ENCODE measurements around the gene ANTXR1. TPM values are rescaled to one million over a fixed set of nuclear protein-coding genes. Genes with fewer than 3 reads are reported as not detected.

Gene ANTXR1
- polyA plus RNA-seq, 1 of the 3 experiments (the other 2 are of a cell fraction): 114 TPM

DNA sequence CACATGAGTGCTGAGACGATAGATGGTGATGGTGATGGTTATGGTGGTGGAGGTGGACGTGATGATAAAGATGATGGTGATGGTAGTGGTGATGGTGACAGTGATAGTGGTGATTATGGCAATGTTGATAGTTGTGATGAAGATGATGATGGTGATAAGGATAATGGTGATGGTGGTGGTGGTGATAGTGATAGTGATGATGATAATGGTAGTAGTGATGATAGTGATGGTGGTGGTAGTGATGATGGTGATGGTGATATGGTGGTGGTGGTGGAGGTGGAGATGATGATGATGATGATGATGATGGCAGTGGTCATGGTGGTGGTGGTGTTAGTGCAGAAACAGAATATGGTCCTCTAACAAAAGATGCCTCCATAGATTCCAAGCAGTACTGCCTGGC lies 10.3 kb downstream of the ANTXR1 start:
- POLR2A ChIA-PET: no interaction called here
- Histone ChIP-seq H4K20me1 (ENCODE audit: insufficient read depth) (peaks cover 92% of the 10 kb centered on the region), H3K4me1 (ENCODE audit: control insufficient read depth in 1 of 2, insufficient read depth in 2 of 2, low read depth in 1 of 2, low read length in 1 of 2) (peaks cover 18 to 30% of the 10 kb centered on the region in 2 experiments; a peak in 3 of 4 replicates), H3F3A (replicated peaks; ENCODE audit: insufficient read depth) (peaks cover 3% of the 10 kb centered on the region), H3K36me3 (replicated peaks in 1 of 2; ENCODE audit: control insufficient read depth in 1 of 2, insufficient read depth in 2 of 2, low read length in 1 of 2) (peaks cover 0 to 42% of the 10 kb centered on the region in 2 experiments), H2AFZ (ENCODE audit: low read depth) (no peak overlapping the region), H3K9ac (no peak overlapping the region), H3K9me3 (0 out of 2 replicates have a peak, but pooled peaks cover 9% of the 10 kb centered on the region), H3K9me2 (no peaks in the 10 kb centered on the region), H3K4me2 (no peak overlapping the region), H3K27me3 (ENCODE audit: insufficient read depth) (no peaks in the 10 kb centered on the region), H3K4me3 (ENCODE audit: low read depth in 2 of 2, low read length in 1 of 2) (no peak overlapping the region), H3K79me2 (ENCODE audit: insufficient read depth) (peaks cover 100% of the 10 kb centered on the region), H3K27ac (ENCODE audit: low read depth in 2 of 2, low read length in 1 of 2) (no peak overlapping the region)
- TF ChIP-seq TEAD4 (IDR thresholded peaks at IDR 0.05; ENCODE audit: borderline replicate concordance, insufficient read depth): no peak
- no peak for TF ChIP-seq MEF2A (IDR thresholded peaks at IDR 0.05; ENCODE audit: borderline replicate concordance, low read depth)
- CTCF ChIA-PET: interaction anchor here (0.7 to 4.3 kb wide), 2 partner anchors 38 to 283 kb away, joined by 3 to 24 read pairs; no protein-coding TSS in a partner anchor
- WGBS (ENCODE audit: low lambda C conversion rate): 96% methylated on average over 2 of the region's 2 CpGs
- DNase-seq: no peak

DNA sequence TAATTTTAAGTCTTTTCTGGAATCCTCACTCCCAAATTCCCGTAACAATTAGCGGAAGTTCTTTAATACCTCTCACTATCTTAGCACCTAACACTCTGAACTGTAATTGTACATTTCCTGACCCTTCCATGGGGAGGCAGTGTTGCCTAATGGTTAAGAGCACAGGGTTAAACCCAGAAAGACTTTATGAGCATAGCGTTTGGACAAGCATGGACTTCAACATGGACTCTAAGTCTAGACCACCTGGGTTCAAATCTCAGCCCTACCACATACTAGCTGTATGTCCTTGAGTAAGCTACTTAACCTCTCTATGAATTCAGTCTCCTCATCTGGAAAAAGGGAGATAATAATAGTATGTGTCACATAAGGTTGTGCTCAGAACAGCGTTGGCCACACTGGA lies 13.0 kb downstream of the ANTXR1 start:
- 90% methylated on average over 4 of the region's 4 CpGs for WGBS (ENCODE audit: low lambda C conversion rate)
- POLR2A ChIA-PET: no interaction called here
- Histone ChIP-seq H3K27ac (ENCODE audit: low read depth in 2 of 2, low read length in 1 of 2) (no peak overlapping the region), H3K9ac (no peak overlapping the region), H3K36me3 (replicated peaks in 1 of 2; ENCODE audit: control insufficient read depth in 1 of 2, insufficient read depth in 2 of 2, low read length in 1 of 2) (peaks cover 0 to 30% of the 10 kb centered on the region in 2 experiments), H4K20me1 (ENCODE audit: insufficient read depth) (peaks cover 71% of the 10 kb centered on the region), H3K9me3 (0 out of 2 replicates have a peak, but pooled peaks cover 13% of the 10 kb centered on the region), H3K9me2 (no peaks in the 10 kb centered on the region), H3K79me2 (ENCODE audit: insufficient read depth) (peaks cover 99% of the 10 kb centered on the region), H3K4me2 (no peak overlapping the region), H3K27me3 (ENCODE audit: insufficient read depth) (no peaks in the 10 kb centered on the region), H3K4me3 (ENCODE audit: low read depth in 2 of 2, low read length in 1 of 2) (no peak overlapping the region), H3F3A (replicated peaks; ENCODE audit: insufficient read depth) (peaks cover under 1% of the 10 kb centered on the region), H2AFZ (ENCODE audit: low read depth) (no peak overlapping the region), H3K4me1 (ENCODE audit: control insufficient read depth in 1 of 2, insufficient read depth in 2 of 2, low read depth in 1 of 2, low read length in 1 of 2) (peaks cover 9 to 14% of the 10 kb centered on the region in 2 experiments; a peak in 3 of 4 replicates)
- DNase-seq: no peak
- TF ChIP-seq, protein P1, sequence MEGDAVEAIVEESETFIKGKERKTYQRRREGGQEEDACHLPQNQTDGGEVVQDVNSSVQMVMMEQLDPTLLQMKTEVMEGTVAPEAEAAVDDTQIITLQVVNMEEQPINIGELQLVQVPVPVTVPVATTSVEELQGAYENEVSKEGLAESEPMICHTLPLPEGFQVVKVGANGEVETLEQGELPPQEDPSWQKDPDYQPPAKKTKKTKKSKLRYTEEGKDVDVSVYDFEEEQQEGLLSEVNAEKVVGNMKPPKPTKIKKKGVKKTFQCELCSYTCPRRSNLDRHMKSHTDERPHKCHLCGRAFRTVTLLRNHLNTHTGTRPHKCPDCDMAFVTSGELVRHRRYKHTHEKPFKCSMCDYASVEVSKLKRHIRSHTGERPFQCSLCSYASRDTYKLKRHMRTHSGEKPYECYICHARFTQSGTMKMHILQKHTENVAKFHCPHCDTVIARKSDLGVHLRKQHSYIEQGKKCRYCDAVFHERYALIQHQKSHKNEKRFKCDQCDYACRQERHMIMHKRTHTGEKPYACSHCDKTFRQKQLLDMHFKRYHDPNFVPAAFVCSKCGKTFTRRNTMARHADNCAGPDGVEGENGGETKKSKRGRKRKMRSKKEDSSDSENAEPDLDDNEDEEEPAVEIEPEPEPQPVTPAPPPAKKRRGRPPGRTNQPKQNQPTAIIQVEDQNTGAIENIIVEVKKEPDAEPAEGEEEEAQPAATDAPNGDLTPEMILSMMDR (IDR thresholded peaks at IDR 0.05): peak; percentile 42
- TF ChIP-seq SMC3 (IDR thresholded peaks at IDR 0.05; ENCODE audit: low read depth, low read length): peak; percentile 34; the same call in 1 of the 2 replicates
- TF ChIP-seq SIN3A (IDR thresholded peaks at IDR 0.05; ENCODE audit: borderline replicate concordance, low read depth, low read length): no peak
- TF ChIP-seq RAD21 (IDR thresholded peaks at IDR 0.05; ENCODE audit: low read length): peak; percentile 66
- CTCF ChIA-PET: interaction anchor here (1.0 to 1.5 kb wide), 4 partner anchors 8 to 282 kb away, joined by 3 to 5 read pairs (median 4); no protein-coding TSS in a partner anchor

DNA sequence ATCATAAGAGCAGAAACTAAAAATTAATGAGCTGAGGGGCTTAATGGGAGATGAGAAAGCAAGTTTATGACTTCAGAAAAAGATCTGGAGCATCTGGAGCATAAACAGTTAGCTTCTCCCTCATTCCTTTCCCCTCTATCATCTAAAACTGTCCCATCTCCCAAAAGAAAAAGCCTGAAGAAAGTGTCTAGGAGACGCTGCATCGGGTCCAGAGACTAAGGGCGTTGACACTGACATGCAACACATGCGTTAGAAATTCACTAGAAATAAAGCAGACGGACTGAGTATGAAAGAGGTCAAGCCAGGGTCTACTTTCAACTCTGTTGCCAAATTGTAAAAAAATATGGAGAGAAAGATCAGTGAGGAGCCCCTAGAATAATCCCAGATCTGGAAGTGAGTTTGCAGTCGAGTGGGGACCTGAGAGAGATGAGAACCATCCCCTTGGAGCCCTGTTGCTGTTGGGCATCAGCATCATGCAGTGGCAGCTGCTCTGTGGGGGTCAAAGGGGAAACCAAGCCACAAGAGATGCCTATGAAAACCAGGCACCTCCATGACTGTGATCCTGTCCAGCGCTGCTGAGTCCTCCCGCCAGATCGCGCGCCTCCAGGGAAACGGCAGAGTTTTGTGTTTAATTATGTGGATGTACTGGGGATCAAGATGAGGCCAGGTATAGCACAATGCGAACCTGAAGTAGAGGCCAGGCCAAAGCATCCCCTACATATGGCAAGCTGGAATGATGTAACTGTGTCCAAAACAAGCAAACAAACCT lies 13.9 kb downstream of the ANTXR1 start:
- Histone ChIP-seq H4K20me1 (ENCODE audit: insufficient read depth) (peaks cover 71% of the 10 kb centered on the region), H3K4me1 (ENCODE audit: control insufficient read depth in 1 of 2, insufficient read depth in 2 of 2, low read depth in 1 of 2, low read length in 1 of 2) (peaks cover 11 to 21% of the 10 kb centered on the region in 2 experiments; a peak in 3 of 4 replicates), H3K79me2 (ENCODE audit: insufficient read depth) (peaks cover 99% of the 10 kb centered on the region), H3K9me2 (no peaks in the 10 kb centered on the region), H3K27ac (ENCODE audit: low read depth in 2 of 2, low read length in 1 of 2) (no peak overlapping the region), H3K9ac (no peak overlapping the region), H3K4me3 (ENCODE audit: low read depth in 2 of 2, low read length in 1 of 2) (no peak overlapping the region), H3K4me2 (no peak overlapping the region), H3F3A (replicated peaks; ENCODE audit: insufficient read depth) (peaks cover 4% of the 10 kb centered on the region), H3K27me3 (ENCODE audit: insufficient read depth) (no peaks in the 10 kb centered on the region), H3K36me3 (replicated peaks in 1 of 2; ENCODE audit: control insufficient read depth in 1 of 2, insufficient read depth in 2 of 2, low read length in 1 of 2) (peaks cover 0 to 26% of the 10 kb centered on the region in 2 experiments), H3K9me3 (0 out of 2 replicates have a peak, but pooled peaks cover 13% of the 10 kb centered on the region), H2AFZ (ENCODE audit: low read depth) (no peak overlapping the region)
- WGBS (ENCODE audit: low lambda C conversion rate): 96% methylated on average over 13 of the region's 13 CpGs
- DNase-seq: no peak
- ChIA-PET CTCF (interaction anchor here (0.7 to 1.5 kb wide), 5 partner anchors 9 to 281 kb away, joined by 3 to 5 read pairs (median 3); partner anchors contain the start of gene ANTXR1), POLR2A (no interaction called here)
- TF ChIP-seq JUND (IDR thresholded peaks at IDR 0.05) (no peak), FOSL2 (IDR thresholded peaks at IDR 0.05; ENCODE audit: borderline replicate concordance, low read depth) (no peak), TAF1 (IDR thresholded peaks at IDR 0.05; ENCODE audit: borderline replicate concordance, low read depth, low read length) (no peak), MXI1 (IDR thresholded peaks at IDR 0.05; ENCODE audit: low read depth, low read length) (no peak), TCF12 (IDR thresholded peaks at IDR 0.05) (no peak), SIN3A (IDR thresholded peaks at IDR 0.05; ENCODE audit: borderline replicate concordance, low read depth, low read length) (no peak), NFIC (IDR thresholded peaks at IDR 0.05; ENCODE audit: borderline replicate concordance) (no peak), TEAD4 (IDR thresholded peaks at IDR 0.05; ENCODE audit: borderline replicate concordance, insufficient read depth) (no peak)
- TF ChIP-seq, protein P2, sequence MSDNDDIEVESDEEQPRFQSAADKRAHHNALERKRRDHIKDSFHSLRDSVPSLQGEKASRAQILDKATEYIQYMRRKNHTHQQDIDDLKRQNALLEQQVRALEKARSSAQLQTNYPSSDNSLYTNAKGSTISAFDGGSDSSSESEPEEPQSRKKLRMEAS (IDR thresholded peaks at IDR 0.05; ENCODE audit: low read depth): no peak
- TF ChIP-seq, protein P1 (IDR thresholded peaks at IDR 0.05): no peak

All from SK-N-SH (cell line).